SHP77 treated with DMSO at 0.1 percent for 48 hours (cell line): ENCODE results near the gene CSMD2.
"Not testable (repeated sequence)": the region's sequence is repeated elsewhere in the genome, so short reads cannot be mapped to it uniquely, and the experiment has no call there.

Source experiments
- DNase-seq: peaks from one replicate; lab custom pipeline; 2025; lab: John Stamatoyannopoulos, UW

The CSMD2 gene

DNA sequence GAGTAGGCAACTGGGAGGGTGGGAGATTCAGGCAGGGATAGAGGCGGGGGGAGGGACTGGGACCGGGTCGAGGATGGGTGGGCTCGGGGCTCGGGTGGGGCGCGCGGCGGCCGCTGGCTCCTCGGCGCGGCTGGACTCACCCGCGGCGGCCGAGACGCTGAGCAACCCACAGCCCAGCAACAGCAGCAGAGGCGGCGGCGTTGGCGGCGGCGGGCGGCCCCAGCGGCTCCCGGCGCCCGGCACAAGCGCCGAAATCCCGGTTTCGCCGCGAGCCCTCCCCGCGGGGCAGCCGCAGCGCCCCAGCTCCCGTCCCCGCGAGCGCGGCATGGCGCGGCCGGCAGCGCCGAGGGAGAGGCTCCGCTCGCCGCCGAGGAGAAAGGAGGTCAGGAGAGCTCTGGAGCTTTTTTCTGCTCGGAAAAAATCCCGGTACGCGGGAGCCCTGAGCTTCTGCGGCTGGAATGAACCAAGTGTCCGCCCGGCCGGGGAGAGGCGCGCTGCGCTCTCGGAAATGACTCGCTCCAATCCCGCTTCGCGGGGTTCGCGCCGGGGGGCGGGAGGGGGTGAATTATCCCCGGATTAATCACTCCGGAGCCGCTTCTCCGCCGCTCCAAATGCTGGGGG, at the start of gene CSMD2:
Gene CSMD2 (minus strand): TSS at position 460 of the 621 bp plus-strand sequence. CDS start 133 bp downstream, at position 327.
- DNase-seq, result no peak

DNA sequence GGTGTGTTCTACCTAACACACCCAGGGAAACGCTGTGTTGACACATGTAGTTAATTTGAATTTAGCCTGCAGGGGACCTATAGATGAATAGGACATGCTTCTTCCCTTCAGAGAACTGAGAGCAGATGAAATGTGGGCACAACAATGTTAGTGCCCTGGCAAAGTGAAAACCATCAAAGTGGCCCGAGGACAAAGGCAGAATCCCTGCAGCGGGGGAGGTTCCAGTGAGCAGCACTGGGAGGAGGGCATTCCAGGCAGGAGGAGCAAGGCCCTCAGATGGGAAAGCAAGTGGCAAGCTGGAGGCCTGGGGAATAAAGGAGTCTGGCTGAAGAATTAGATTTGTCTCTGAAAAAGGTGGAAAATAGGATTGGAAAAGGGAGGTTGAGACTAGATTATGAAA, 48.9 kb upstream of the CSMD2 start:
- no peak for DNase-seq

DNA sequence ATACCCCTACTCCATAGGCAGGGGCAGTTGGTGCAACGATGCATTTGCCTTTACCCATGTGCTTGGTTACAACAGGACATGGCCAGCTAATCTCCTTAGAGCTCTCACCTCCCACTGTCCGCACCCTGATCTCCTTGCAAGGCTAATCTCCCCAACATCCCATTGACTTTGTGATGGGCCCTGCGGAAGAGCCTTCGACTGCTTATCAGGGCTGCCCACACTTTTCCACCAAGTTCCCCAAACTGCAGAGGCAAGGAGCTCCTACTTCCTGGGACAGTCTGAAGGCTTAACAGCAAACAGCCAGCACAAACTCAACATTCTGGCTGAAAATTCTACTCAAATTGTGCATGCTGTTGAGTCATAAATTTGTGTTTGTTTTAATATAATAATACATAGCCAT, 47.6 kb upstream of the CSMD2 start:
- DNase-seq, result no peak

DNA sequence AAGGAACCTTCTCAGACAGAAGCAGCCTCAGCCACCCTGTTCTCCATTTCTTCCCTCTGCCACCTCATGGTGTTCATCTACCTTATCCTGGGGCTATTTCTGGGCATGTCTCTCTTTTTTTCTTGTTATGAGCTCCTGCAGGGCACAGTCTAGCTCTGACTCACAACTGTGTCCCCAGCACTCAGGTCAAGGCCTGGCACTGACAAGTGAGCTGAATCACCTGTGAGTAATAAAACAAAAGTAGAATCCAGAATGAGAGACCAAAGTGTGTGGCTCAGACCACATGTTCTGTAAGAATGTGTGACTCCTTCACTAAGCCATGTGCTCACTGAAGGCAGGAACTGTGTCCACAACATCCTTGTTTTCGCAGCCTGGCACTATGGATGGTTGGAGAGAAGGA, 34.9 kb upstream of the CSMD2 start:
- DNase-seq, result no peak

DNA sequence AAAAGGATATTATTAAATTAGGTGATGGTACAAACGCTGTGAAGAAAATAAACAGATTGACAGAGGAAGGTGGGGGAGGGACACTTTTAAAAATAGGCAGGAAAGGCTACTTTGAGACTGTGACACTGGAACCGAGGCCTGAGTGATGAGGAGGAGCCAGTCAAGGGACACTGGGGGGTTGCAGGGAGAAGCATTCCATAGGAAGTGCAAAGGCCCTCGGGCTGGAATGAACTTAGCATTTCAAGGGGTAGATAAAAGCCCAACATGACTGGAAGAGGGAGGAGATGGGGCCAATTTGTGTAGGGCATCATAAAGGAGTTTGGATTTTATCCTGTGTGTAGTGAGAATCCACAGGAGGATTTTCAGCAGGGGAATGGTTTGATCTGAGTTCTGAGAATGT, 27.6 kb upstream of the CSMD2 start:
- no peak for DNase-seq

DNA sequence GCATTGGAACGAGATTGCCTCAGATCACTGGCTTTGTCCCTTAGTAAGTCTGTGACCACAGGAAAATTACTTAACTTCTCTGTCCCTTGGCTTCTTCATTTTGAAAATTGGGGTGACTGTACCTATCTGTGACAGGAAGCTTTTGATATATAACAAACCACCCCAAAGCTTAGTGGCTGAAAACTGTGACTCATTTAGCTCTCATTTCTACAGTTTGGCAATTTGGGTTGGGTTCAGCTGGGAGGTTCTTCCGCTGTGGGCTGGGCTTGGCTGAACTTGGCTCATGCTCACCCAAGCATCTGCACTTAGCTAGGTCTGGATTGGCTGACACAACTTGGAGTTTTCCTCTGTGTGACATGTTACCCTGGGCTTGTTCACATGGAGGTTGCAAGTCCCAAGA, 25.7 kb upstream of the CSMD2 start:
- no peak for DNase-seq

DNA sequence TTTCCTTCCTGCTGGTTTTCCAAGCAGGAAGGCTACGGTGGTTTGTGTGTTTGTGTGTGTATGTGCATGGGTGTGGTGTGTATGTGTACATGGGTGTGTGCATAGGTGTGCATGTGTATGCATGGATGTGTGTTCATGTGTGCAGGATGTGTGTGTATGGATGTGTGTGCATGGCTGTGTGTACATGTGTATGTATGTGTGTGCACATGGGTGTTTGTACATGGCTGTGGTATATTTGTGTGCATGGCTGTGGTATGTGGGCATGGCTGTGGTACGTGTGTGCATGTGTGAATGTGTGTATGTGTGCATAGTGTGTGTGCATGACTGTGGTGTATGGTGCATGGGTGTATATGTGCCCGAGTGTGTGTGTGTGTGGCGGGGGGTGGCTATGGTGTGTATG, 24.0 kb upstream of the CSMD2 start:
- DNase-seq, result no peak

DNA sequence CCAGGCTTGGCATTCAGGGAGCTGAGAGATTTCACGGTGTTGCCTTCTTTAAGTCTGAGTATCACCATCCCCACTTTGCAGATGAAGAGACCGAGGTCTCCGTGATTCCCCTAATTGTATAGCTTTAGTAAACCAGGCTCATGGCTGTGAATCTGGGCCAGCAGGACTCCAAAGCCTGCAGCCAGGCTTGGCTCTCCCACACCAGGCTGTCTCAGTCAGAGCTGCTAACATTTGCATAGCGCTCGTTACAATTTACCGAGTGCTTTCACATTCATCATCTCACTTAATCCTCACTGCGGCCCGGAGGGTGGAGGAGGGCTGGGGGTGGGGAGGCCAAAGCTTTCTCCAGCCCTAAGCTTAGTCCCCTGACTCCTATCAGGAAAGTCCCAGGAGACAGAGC, 23.4 kb upstream of the CSMD2 start:
- DNase-seq, result no peak

DNA sequence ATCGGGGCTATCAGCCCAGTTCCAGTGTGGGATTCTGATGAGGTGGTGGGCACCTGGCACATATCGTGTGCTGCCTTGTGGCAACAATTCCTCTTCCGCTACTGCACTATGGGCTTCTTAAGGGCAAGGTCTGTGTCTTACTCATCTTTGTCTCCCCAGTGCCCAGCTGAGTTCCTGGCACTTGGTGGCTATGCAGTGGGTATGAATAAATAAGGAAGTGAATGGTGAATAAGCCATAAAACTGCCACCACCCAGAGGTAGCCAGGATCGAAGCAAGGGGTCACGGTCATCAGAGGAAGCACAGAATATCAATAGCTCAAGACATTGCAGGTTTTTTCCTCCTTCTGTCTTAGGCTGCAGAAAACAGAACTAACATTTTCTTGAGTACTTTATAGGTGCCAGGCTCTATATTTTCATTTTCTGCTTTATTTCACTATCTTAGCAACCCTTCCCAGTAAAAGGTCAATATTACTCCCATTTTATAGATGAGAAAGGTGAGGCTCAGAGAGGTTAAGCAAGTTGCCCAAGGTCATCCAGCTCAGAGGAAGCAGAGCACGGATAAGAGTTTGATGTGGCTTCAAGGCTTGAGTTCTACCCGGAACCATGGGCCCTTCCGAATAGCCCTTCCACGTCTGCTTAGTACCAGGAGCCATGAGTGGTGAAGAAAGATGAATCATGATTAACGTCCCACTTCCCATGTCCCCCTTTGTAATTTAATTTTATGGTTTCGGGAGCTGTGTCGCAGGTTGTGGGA, 21.9 kb upstream of the CSMD2 start:
- no peak for DNase-seq

DNA sequence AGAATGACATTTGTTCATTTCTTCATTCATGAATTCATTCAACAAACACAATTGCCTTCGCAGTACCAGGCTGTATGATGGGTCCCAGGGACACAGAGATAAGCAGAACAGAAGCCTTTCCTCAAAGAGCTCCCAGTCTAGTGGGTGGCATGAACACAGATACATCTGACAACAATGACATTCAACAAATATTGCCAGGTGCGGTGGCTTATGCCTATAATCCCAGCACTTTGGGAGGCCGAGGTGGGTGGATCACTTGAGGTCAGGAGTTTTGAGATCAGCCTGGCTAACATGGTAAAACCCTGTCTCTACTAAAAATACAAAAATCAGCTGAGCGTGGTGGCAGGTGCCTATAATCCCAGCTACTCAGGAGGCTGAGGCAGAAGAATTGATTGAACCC, 18.4 kb upstream of the CSMD2 start:
- not testable (repeated sequence) for DNase-seq

DNA sequence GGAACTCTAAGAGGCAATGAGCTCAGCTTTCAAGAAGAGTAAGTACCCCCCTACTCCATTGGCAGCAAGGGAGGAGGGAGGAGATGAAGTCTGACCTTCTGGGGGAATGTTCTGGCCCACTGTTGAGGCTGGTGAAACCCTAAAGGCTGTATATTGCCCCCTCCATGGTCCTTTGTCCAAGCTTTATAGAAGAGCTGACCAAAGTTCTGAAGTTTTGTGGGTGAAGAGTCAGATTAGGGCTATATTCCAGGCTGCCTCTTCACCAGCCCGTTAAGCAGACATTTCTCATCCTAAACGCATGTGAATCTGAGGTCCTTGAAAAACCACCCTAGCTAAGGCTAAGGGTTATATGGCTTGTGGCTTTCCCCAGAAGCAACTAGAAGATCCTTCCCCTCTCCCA, 13.0 kb upstream of the CSMD2 start:
- no peak for DNase-seq

DNA sequence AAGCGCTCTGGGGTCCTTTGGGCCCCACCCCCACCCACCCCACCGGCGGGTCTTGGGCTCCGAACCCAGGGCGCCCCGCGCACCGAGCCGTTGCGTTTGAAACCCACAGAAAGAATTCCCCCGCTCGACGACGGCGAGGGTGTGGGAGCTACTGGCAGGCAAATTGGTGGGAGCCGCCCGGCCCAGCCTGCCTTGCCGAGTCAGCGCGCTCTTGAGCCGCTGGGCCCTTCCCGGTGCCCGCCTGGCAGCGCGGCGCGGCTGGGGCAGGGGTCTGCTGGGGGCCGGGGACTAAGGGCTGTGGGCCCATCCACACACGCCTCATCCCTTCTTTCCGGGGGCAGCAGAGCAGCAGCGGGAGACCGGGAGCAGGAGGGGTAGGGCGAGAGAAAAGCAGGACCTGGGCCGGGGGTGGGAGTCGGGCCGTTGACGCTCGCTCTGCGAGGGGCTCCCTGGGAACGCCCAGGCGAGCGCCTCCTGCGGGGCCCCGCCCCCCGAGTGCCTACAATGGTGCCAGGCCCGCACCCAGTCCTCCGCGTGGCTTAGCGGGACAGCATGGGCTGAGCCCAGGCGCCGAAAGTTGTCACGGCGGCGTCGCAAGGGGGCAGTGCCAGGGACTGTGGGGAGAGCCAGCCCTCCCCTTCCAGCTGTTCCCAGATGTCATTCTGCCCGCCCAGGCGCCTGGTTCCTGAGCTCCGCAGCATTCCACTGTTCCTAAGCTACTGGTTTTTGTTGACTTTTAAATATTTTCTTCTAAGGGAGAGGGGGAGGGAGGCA, 12.0 kb upstream of the CSMD2 start, which contains the start of gene C1orf94:
Gene C1orf94 (plus strand): TSS at position 78 of the 774 bp plus-strand sequence. CDS start 883 bp downstream, outside the sequence.
- DNase-seq, result no peak

DNA sequence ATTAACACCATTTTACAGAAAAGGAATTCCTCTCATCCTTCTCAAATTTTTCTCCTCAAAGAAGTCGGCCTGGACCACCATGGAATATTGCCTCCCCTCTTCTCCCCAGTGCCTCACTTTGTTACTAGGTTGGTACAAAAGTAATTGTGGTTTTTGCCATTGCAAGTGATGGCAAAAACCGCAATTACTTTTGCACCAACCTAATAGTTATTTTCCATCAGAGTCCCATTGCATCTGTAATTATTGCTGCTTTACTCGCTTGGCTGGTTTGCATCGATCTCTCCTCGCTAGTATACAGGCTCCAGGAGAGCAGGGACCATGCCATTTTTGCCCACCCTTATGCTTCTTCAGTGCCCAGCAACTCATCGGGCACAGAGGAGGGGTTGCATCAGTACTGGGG, 10.7 kb upstream of the CSMD2 start:
- no peak for DNase-seq

DNA sequence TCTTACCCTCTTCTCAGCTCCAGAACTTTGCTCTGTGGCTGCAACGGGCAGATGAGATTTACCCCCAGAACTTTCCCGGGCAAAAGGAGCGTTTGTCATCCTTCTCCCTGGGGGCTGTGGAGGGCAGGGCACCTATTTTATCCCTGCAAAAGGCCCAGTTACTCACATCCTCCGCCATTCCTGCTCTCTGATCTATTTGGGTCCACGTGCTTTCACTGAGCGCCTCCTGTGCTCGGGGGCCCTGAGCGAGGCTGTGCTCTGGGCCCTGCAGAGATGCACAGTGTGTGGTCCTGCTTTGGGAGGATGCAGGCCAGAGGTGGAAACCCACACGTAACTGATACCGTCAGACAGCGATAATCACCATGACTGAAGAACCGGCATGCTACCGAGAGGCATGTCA, 2.4 kb upstream of the CSMD2 start:
- no peak for DNase-seq

DNA sequence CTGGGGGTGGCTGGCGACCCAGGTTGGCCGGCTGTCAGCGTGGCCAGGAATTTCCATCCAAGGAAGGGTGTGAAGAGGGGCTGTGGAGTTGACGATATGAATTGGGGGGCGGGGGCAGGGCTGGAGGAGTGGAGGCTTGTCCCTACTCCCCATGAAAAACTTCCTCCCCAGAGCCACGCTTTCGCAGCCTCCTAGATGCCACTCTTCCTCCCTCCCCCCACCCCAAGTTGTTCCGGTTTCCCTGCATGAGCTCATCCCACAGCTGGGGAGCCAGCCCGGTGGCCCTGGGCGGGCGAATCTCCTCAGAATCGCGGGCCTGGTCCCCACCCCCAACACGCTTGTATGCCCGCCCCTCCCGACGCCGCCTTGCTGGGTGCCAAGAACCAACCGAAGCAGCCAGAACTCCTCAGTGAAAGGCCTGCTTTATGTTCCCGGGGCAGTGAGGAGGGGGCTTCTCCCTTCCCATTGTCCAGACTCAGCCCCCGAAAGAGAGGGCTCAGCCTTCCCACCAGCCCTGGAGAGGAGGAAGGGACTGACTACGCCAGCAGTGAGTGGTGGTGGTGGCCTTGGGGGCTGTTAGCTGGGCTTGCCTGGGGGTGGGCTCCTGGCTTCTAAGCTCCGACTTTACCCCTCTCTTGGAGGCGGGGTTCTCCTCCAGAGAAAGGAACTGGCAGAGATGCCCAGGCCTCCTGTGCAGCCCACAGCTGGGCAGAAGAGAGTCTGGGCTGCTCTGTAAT, 1.8 kb upstream of the CSMD2 start:
- DNase-seq, result no peak

DNA sequence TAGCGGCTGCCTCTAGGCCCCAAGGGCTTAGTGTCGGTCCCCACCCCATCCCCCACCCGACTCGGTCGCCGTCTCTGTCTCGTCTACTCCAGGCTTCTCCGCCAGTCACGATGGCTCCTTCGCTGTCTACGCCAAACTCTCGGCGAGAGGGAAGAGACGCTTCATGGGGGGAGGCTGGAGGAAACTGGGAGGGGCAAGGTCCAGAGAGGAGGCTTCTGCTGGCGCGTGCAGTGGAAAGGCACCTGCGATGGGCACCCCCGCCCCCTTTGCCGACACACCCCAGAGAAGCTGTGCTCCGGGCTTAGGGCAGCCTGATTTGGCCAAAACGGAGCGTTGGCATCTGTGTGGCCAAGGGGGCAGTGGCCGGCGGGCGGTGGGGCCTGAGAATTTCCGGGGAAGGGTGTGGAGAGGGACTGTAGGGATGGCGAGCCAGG, 1.2 kb upstream of the CSMD2 start:
- no peak for DNase-seq

DNA sequence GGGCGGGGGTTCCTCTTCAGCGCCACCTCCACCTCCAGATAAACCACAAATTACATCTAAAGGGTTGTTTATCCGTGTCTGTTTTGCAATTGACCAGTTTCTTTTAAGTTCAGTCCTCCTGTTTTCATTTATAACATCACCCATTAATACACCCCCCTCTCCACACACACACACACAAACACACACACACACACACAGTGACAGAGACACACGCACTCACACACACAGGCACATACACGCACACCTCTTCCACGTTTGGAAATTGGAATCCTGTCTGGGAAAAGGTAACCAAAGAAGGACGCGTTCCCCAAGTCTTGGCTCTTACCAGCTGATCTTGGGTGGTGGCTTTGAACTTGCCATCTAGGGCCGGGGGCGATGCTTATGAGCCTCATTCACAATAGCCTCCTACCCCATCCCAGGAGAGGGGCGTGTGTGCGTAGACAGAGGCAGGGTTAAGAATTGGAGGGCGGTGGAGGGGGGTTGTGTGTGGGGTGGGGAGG, 442 bp upstream of the CSMD2 start:
- no peak for DNase-seq

DNA sequence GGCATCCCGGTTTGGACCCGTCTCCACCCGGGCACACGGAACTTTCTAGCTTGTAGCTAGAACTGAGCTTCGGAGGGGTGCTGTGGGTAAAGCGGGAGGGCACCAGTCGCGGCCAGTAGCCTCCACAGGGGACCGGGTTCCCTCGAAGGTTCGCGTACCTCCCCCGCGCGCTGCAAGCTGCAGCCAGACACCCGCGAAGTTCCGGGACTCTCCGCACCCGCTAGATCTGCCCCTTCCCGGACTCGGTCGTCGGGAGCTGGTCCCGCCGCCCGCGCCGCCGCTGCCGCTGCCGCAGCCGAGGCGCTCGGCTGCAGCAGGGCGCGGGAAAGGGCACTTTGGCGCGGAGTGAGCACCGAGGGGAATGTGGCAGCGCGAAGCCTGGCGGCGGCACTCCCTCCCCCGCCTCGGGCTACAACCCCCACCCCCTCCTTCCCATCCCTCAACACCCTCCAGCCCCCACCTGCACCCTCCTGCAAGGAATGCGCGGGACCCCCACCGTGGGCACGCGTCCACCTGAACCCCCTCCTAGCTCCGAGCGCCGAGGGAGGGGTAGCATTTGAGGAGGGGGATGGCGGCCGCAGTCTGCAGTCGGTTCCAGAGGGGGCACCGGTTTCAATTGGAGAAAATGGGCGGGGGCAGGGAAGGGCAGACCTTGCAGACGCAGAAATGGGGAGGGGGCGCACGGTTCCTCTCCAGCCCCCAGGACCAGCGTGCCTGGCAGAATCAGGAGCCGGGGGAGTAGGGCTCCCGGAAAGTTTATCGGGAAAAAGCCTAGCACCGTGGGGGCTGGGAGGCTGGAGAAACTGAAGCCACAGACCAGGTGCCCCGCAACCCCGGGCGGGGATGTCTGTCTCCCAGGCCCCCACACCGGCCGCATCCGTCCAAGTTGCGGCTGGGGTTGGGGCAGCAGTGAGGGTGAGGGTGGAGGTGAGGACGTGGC, 968 bp downstream of the CSMD2 start:
- no peak for DNase-seq

DNA sequence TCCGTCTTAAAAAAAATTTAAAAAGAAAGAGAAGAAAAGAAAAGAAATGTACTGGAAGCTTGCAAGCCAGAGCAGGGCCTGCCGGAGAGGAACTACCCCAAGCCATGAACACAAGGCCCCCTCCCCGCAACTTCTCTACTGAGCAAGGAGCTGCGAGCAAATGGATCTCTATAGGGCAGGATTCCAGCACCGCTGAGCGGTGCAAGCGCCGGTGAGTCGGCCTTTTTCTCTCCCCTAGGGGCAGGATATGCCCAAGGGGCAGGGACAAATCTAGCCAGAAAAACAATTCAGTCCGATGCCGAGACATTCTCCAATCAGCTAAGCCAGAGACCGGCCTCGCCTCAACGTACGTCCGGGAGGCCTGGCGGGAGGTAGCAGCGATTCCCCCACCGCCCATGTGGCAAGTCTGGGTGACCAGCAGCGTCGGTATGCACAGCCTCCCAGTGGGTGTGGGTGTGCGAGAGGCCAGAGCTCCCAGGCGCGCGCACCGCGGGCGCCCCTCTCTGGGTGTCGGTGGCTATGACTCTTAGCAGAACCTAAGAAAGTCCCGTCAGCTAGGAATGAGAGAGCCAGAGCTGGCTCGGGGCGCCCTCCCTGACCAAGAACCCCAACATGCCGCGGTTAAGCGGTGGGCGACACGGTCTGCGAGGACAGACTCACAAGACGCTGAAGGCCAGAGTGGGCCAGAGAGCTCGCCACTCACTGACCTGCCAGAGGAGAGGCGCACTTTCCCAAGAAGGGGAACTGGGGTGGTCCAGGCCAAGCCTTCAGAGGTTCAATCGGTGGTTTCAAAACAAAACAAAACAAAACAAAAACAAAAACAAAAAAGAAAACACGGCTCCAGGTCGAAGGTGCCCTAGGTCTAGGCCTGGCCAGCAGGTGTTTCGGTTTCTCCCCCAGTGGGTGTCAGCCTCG, 1.9 kb downstream of the CSMD2 start:
- no peak for DNase-seq

DNA sequence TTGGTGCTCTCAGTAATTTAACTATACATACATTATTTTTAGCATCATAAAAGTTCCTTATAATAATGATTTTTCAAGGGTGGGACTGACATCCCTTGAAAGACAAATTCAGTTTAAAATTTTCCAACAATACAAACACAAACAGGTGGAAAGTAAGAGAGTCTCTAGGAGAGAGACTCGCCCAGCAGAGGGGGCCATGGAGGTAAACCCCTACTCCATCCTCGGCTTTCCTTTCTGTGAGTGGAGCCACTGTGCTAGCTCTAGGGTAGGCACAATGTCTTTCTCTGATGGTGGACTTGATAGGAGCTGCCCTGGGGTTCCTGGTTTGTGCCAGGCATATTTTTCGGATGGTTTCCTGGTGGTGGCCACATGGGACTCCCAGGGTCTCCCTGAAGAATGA, 8.3 kb downstream of the CSMD2 start:
- DNase-seq, result no peak
